OCI-LY7 (cell line): ENCODE measurements around the gene RNASE9. TPM values are rescaled to one million over a fixed set of nuclear protein-coding genes. Genes with fewer than 3 reads are reported as not detected.

ENCODE experiments used
- BruUV-seq: library from RNA; stranded (reverse); fragments of 400-500 nt; replicated peaks from 2 replicates; lab custom pipeline; 2021; lab: Mats Ljungman, UMichigan
- CTCF ChIA-PET: fragments of 300-600 bp; sonication (Branson Sonifier 250); formaldehyde crosslinking; loops from one replicate; lab custom pipeline; 2022; ENCODE audit warnings: antibody characterized with exemption; ENCODE audit not compliant: unreplicated experiment; lab: Charles Lee
- POLR2A ChIA-PET: fragments of 300-600 bp; sonication (Branson Sonifier 250); formaldehyde crosslinking; loops from one replicate; lab custom pipeline; 2022; ENCODE audit warnings: antibody characterized with exemption; lab: Charles Lee
- DNase-seq: peaks from one replicate; pipeline ENCODE4 v3.0.0-alpha.2; 2015; ENCODE audit warnings: low spot score
- H2AFZ ChIP-seq: fragments of 200-600 bp; sonication (generic), shearing (Covaris generic); 2 replicates; pipeline ENCODE4 v1.6.1; 2014; ENCODE audit warnings: mild to moderate bottlenecking, antibody characterized with exemption, low read length, moderate library complexity
- H3K27ac ChIP-seq: fragments of 200-600 bp; sonication (generic); 2 replicates; pipeline ENCODE4 v1.5.1; 2014; ENCODE audit warnings: mixed run types, low read depth, mild to moderate bottlenecking, moderate library complexity, low read length, inconsistent platforms; ENCODE audit not compliant: poor library complexity, severe bottlenecking
- H3K36me3 ChIP-seq: fragments of 200-600 bp; sonication (generic); 2 replicates; pipeline ENCODE4 v1.6.1; 2014; ENCODE audit warnings: mild to moderate bottlenecking, antibody characterized with exemption, low read length, moderate library complexity, mixed read lengths; ENCODE audit not compliant: insufficient read depth
- H3K4me1 ChIP-seq: fragments of 200-600 bp; sonication (generic); 2 replicates; pipeline ENCODE4 v1.5.1; 2014; ENCODE audit warnings: mild to moderate bottlenecking, low read length; ENCODE audit not compliant: insufficient read depth, poor library complexity, severe bottlenecking
- H3K4me2 ChIP-seq: fragments of 200-600 bp; sonication (generic); 2 replicates; pipeline ENCODE4 v1.6.1; 2014; ENCODE audit warnings: mild to moderate bottlenecking, low read length
- H3K4me3 ChIP-seq: fragments of 200-600 bp; sonication (generic); 2 replicates; pipeline ENCODE4 v1.5.1; 2014; ENCODE audit warnings: mild to moderate bottlenecking, low read depth, low read length; ENCODE audit not compliant: poor library complexity, severe bottlenecking
- H3K79me2 ChIP-seq: fragments of 200-600 bp; sonication (generic); 2 replicates; pipeline ENCODE4 v1.6.1; 2016; ENCODE audit warnings: low read depth, mild to moderate bottlenecking, low read length, moderate library complexity, mixed read lengths; ENCODE audit not compliant: insufficient read depth
- H3K9me2 ChIP-seq: fragments of 200-600 bp; sonication (generic); 2 replicates; pipeline ENCODE4 v1.6.1; 2016; ENCODE audit warnings: mild to moderate bottlenecking, low read length, mixed read lengths; ENCODE audit not compliant: insufficient read depth
- H3K9me3 ChIP-seq: fragments of 200-600 bp; sonication (generic); 2 replicates; pipeline ENCODE4 v1.6.1; 2014; ENCODE audit warnings: mild to moderate bottlenecking, mixed run types, low read length, mixed read lengths
- H4K20me1 ChIP-seq: fragments of 200-600 bp; sonication (generic); 2 replicates; pipeline ENCODE4 v1.6.1; 2014; ENCODE audit warnings: mild to moderate bottlenecking, antibody characterized with exemption, low read length, moderate library complexity, mixed read lengths; ENCODE audit not compliant: insufficient read depth
- EZH2phosphoT487 ChIP-seq: fragments of 200-600 bp; sonication (generic); IDR thresholded peaks from 2 replicates; pipeline ENCODE4 v1.6.1; 2018; ENCODE audit warnings: low read depth, borderline replicate concordance, mild to moderate bottlenecking, mixed run types, antibody characterized with exemption, low read length, moderate library complexity, mixed read lengths
- intact Hi-C: fragments of 100-400 bp; cut with micrococcal nuclease; formaldehyde crosslinking; loops from one replicate; pipeline ENCODE4 v1.10.0; 2022; ENCODE audit not compliant: unreplicated experiment
- total RNA-seq, 2 experiments: library from RNA; depleted of rRNA in 1 of 2; stranded (reverse); fragments of >200 nt in 1 of 2; shearing (Covaris generic) in 1 of 2; gene quantifications; 2 replicates each; pipeline ENCODE4 v1.2.3, GENCODE V29; 2014 to 2022
- TF ChIP-seq, protein P1 (sequence below): fragments of 200-600 bp; sonication (generic); conservative IDR thresholded peaks from 2 replicates; pipeline ENCODE4 v1.5.1; 2014; ENCODE audit warnings: mild to moderate bottlenecking, antibody characterized with exemption, low read length, moderate library complexity, mixed read lengths

Gene RNASE9
- total RNA-seq, 2 experiments from 2014 or later: not detected

DNA sequence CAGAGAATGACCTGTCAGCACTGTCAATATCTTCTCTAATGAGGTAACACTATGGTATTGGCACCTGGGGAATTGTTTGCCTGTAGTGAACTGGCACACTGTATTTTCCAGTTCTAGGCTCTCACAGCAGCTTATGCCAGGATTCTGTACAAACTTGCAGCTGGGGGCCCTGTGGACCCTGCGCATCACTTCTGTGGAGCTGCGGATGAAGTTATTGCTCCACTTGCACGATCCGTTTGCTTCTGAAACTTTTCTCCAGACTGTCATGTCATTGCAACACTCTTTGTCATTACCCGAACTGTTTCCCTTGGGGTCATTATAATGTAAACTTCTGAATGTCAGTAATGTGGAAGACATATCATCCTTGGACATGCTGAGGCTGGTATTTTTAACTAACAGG lies 23.1 kb upstream of the RNASE9 start:
- TF ChIP-seq, protein P1, sequence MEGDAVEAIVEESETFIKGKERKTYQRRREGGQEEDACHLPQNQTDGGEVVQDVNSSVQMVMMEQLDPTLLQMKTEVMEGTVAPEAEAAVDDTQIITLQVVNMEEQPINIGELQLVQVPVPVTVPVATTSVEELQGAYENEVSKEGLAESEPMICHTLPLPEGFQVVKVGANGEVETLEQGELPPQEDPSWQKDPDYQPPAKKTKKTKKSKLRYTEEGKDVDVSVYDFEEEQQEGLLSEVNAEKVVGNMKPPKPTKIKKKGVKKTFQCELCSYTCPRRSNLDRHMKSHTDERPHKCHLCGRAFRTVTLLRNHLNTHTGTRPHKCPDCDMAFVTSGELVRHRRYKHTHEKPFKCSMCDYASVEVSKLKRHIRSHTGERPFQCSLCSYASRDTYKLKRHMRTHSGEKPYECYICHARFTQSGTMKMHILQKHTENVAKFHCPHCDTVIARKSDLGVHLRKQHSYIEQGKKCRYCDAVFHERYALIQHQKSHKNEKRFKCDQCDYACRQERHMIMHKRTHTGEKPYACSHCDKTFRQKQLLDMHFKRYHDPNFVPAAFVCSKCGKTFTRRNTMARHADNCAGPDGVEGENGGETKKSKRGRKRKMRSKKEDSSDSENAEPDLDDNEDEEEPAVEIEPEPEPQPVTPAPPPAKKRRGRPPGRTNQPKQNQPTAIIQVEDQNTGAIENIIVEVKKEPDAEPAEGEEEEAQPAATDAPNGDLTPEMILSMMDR: no peak
- TF ChIP-seq EZH2phosphoT487: no peak
- H3K4me1 ChIP-seq: no peaks in the 10 kb centered on the region
- no peaks in the 10 kb centered on the region for H3K79me2 ChIP-seq
- H3K4me2 ChIP-seq: no peak overlapping the region
- no peaks in the 10 kb centered on the region; the same call in 1 of the 2 replicates for H3K9me2 ChIP-seq
- ChIA-PET POLR2A (interaction anchor here (0.8 kb wide), 1 partner anchor 146 kb away, joined by 3 read pairs; no protein-coding TSS in a partner anchor), CTCF (no interaction called here)
- no peaks in the 10 kb centered on the region for H4K20me1 ChIP-seq
- H3K4me3 ChIP-seq: no peak overlapping the region
- intact Hi-C loops: no loop called here
- no peaks in the 10 kb centered on the region for H3K36me3 ChIP-seq
- H3K27ac ChIP-seq: no peak overlapping the region
- BruUV-seq: no TSS peak
- H3K9me3 ChIP-seq: no peaks in the 10 kb centered on the region
- no peak for DNase-seq
- H2AFZ ChIP-seq: no peak overlapping the region

DNA sequence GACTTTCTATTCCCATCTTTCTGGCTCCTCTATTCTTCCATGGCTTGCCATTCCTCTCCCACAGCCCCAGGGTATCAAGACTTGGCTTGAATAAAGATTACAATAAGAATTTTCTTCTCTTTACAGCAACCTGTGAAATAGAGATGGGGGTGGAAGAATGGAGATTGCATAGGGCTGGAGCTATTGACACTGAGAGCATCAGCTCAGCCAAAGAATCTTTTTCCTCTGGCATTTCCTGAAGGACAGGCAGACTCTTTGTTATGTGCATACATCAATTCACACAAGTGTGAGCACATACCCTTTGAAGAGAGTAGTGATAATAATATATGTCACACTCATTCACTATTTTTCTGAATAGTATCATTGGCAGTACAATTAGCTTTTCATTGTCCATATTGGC lies 22.3 kb upstream of the RNASE9 start:
- Histone ChIP-seq H3K4me2 (no peak overlapping the region), H4K20me1 (no peaks in the 10 kb centered on the region), H3K4me1 (no peaks in the 10 kb centered on the region), H3K9me2 (no peaks in the 10 kb centered on the region; the same call in 1 of the 2 replicates), H3K36me3 (no peaks in the 10 kb centered on the region), H2AFZ (no peak overlapping the region), H3K4me3 (no peak overlapping the region), H3K27ac (no peak overlapping the region), H3K9me3 (no peaks in the 10 kb centered on the region), H3K79me2 (no peaks in the 10 kb centered on the region)
- ChIA-PET CTCF (no interaction called here), POLR2A (interaction anchor here (0.8 to 1.0 kb wide), 2 partner anchors 27 to 147 kb away, joined by 3 to 5 read pairs; no protein-coding TSS in a partner anchor)
- TF ChIP-seq EZH2phosphoT487: no peak
- TF ChIP-seq, protein P1: no peak
- DNase-seq: no peak
- BruUV-seq: no TSS peak
- intact Hi-C loops: no loop called here

DNA sequence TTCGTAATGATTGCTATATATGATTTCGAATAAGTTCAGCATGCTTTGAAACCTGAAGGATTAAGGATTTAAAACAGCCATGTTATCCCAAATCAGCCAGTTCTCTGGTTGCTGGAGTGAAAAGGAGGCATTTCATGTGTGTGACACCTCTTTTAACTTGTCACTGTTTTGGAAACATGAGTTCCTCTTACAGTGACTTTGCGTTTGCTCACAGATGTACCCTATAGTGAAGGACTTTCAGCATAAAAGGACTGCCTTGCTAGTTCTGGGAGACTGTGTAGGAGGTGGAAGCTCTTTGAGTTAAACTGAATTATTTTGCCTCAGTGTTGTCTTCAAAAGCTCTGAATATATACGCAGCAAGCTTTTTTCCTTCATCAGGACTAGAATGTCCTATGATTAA lies 19.4 kb upstream of the RNASE9 start:
- no peak overlapping the region for H2AFZ ChIP-seq
- intact Hi-C loops: no loop called here
- no peaks in the 10 kb centered on the region for H3K36me3 ChIP-seq
- POLR2A ChIA-PET: interaction anchor here (0.5 kb wide), 1 partner anchor 1326 kb away, joined by 3 read pairs; no protein-coding TSS in a partner anchor
- H3K4me3 ChIP-seq: no peak overlapping the region
- no peak overlapping the region for H3K4me2 ChIP-seq
- no TSS peak for BruUV-seq
- H4K20me1 ChIP-seq: no peaks in the 10 kb centered on the region
- H3K4me1 ChIP-seq: no peaks in the 10 kb centered on the region
- no peaks in the 10 kb centered on the region for H3K79me2 ChIP-seq
- H3K9me2 ChIP-seq: no peaks in the 10 kb centered on the region; the same call in 1 of the 2 replicates
- no peak overlapping the region for H3K27ac ChIP-seq
- CTCF ChIA-PET: no interaction called here
- TF ChIP-seq EZH2phosphoT487: no peak
- TF ChIP-seq, protein P1: no peak
- no peak for DNase-seq
- H3K9me3 ChIP-seq: no peaks in the 10 kb centered on the region
